ENCODE data around the gene ZNF616. TPM values are rescaled to one million over a fixed set of nuclear protein-coding genes. Genes with fewer than 3 reads are reported as not detected.
A peak's percentile ranks its signal among the peaks of the same experiment; 100 is the strongest.
"Not testable (repeated sequence)": the region's sequence is repeated elsewhere in the genome, so short reads cannot be mapped to it uniquely, and the experiment has no call there.

Gene ZNF616
- total and polyA plus RNA-seq, 7 donors, result 1.4 to 7.2 (median 4.3) TPM

GRCh38 chr19:52101866-52102562 lies 37.7 kb downstream of the ZNF616 start:
- H3K9me3 ChIP-seq, result peaks cover under 1 to 36% (median 5%) of the 10 kb centered on the region in 4 donors
- intact Hi-C loops (cut with DNase I), result no loop called here
- WGBS, 2 donors, result 77 to 81% methylated on average over 2 of the region's 2 CpGs

DNA sequence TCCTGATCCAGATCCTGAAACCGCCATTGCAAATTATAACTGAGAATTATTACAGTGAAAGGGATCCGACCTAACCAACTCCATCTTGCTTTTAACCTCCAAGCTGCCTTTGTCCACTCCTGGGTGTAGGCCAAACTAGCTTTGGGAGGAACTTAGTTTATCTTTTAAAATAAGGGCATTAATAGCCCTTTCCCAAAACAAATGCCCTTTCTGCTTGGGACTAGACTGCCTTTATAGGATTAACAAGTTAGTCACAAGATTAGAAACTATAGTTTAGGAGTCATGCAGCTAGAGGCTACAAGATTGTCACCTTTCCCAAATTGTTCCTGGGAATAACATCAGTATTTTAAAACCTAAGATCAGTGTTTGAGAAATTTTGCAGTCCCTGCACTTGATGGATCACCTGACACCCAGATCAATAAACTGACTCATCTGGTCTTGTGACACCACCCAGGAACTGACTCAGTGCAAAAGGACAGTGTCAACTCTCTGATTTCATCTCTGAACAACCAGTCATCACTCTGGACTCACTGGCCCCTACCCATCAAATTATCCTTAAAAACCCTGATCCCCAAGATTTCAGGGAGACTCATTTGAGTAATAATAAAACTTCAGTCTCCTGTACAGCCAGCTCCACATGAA lies 40.1 kb downstream of the ZNF616 start:
- no peak for DNase-seq
- TF ChIP-seq POLR2A (IDR thresholded peaks at IDR 0.05) (no peak), CTCF (IDR thresholded peaks at IDR 0.05) (no peak), EP300 (IDR thresholded peaks at IDR 0.05) (no peak), POLR2AphosphoS5 (IDR thresholded peaks at IDR 0.05) (no peak)
- H3K4me1 ChIP-seq, result peaks cover 0 to 5% (median 3%) of the 10 kb centered on the region in 4 donors
- H3K27me3 ChIP-seq, result no peaks in the 10 kb centered on the region
- no peaks in the 10 kb centered on the region for H3K36me3 ChIP-seq
- peaks cover 5 to 31% (median 10%) of the 10 kb centered on the region in 4 donors for H3K9me3 ChIP-seq
- intact Hi-C loops (cut with DNase I), result no loop called here
- 88 to 92% methylated on average over 2 of the region's 2 CpGs for WGBS, 2 donors
- H3K4me3 ChIP-seq, result no peak overlapping the region
- H3K27ac ChIP-seq, result no peak overlapping the region

More at GRCh38 chr19:52101866-52102562, 37.7 kb downstream of the ZNF616 start:
- Histone ChIP-seq H3K36me3 (no peaks in the 10 kb centered on the region), H3K4me3 (no peak overlapping the region), H3K27me3 (no peaks in the 10 kb centered on the region), H3K4me1 (no peaks in the 10 kb centered on the region), H3K27ac (no peak overlapping the region)
- TF ChIP-seq POLR2A (IDR thresholded peaks at IDR 0.05) (no peak), POLR2AphosphoS5 (IDR thresholded peaks at IDR 0.05) (no peak)
- no peak for DNase-seq

- H3K27me3 ChIP-seq; intact Hi-C loops (cut with DNase I); DNase-seq: not testable (repeated sequence)
- H3K9me3 ChIP-seq, result peaks cover 5 to 28% (median 10%) of the 10 kb centered on the region in 4 donors
- peak overlapping the region in 1 of 4 donors; percentile 87 for H3K4me3 ChIP-seq
- H3K27ac ChIP-seq, result peak overlapping the region; percentile 71 to 86 (median 80)
- H3K4me1 ChIP-seq, result peaks cover 0 to 28% (median 20%) of the 10 kb centered on the region in 4 donors
- WGBS, 2 donors, result 82 to 99% methylated on average over 3 of the region's 3 CpGs
- H3K36me3 ChIP-seq, result peaks cover 0 to 19% (median 3%) of the 10 kb centered on the region in 4 donors
These were observed 43.3 kb downstream of the ZNF616 start for GRCh38 chr19:52096416-52096815.

GRCh38 chr19:52095172-52096014 lies 44.3 kb downstream of the ZNF616 start, which contains the start of gene ZNF841:
TSS of gene ZNF841 (minus strand) at chr19:52095765. CDS start at chr19:52084801, 10,964 bp downstream.
- peaks cover 5 to 28% (median 10%) of the 10 kb centered on the region in 4 donors for H3K9me3 ChIP-seq
- peak; percentile 98 for DNase-seq
- intact Hi-C loops (cut with DNase I), result loop anchor here (1.0 to 2.0 kb wide), 2 partner anchors 47 to 109 kb away; partner anchors contain the start of genes ZNF350 and ZNF432

More at GRCh38 chr19:52095172-52096014, 44.3 kb downstream of the ZNF616 start, which contains the start of gene ZNF841:
- WGBS, 2 donors, result 1 to 2% methylated on average over 59 of the region's 59 CpGs
- Histone ChIP-seq H3K4me3 (peak within 1 kb of the TSS; percentile 69 to 91 (median 87)), H3K27me3 (no peaks in the 10 kb centered on the region), H3K36me3 (peaks cover 0 to 26% (median 5%) of the 10 kb centered on the region in 4 donors), H3K4me1 (peaks cover 0 to 28% (median 20%) of the 10 kb centered on the region in 4 donors), H3K27ac (peak within 1 kb of the TSS; percentile 71 to 86 (median 80))
- no peak for TF ChIP-seq CTCF (IDR thresholded peaks at IDR 0.05)
- TF ChIP-seq POLR2AphosphoS5 (IDR thresholded peaks at IDR 0.05), result peak; percentile 66 to 90 (median 88)
- TF ChIP-seq POLR2A (IDR thresholded peaks at IDR 0.05), result peak; percentile 51 to 54
- TF ChIP-seq EP300 (IDR thresholded peaks at IDR 0.05), result no peak
